WTC11 (cell line): ENCODE measurements around the gene MBP. TPM values are rescaled to one million over a fixed set of nuclear protein-coding genes. Genes with fewer than 3 reads are reported as not detected.

Experiments
- ATAC-seq: fragments of 200-7000 bp; cut with Tn5 transposase; 2 replicates; pipeline ENCODE4 v1.10.0; 2021; ENCODE audit warnings: mild to moderate bottlenecking, moderate library complexity
- CTCF ChIA-PET: fragments of 300-600 bp; sonication (Branson Sonifier 250); formaldehyde crosslinking; loops from one replicate; lab custom pipeline; 2021; ENCODE audit warnings: antibody characterized with exemption; lab: Charles Lee
- POLR2A ChIA-PET: fragments of 350-600 bp; sonication (Branson Sonifier 250); formaldehyde crosslinking; loops from one replicate; lab custom pipeline; 2021; ENCODE audit warnings: antibody characterized with exemption; lab: Charles Lee
- DNase-seq: peaks from one replicate; pipeline ENCODE4 v3.0.0; 2021; ENCODE audit warnings: low spot score
- H3K27ac Mint-ChIP-seq: 2 replicates; pipeline ENCODE4 v1.8.0; 2021; ENCODE audit warnings: mixed read lengths
- H3K27me3 Mint-ChIP-seq: 2 replicates; pipeline ENCODE4 v1.8.0; 2021; ENCODE audit warnings: low read depth, mild to moderate bottlenecking, moderate library complexity, mixed read lengths
- H3K36me3 Mint-ChIP-seq: 2 replicates; pipeline ENCODE4 v1.8.0; 2021; ENCODE audit warnings: mixed read lengths
- H3K4me1 Mint-ChIP-seq: 2 replicates; pipeline ENCODE4 v1.8.0; 2022; ENCODE audit warnings: mixed read lengths
- H3K4me3 Mint-ChIP-seq: 2 replicates; pipeline ENCODE4 v1.8.0; 2021; ENCODE audit warnings: mild to moderate bottlenecking, moderate library complexity, mixed read lengths
- H3K9me3 Mint-ChIP-seq: 2 replicates; pipeline ENCODE4 v1.8.0; 2021; ENCODE audit warnings: mixed read lengths
- ESRRA ChIP-seq: sonication (generic); formaldehyde crosslinking; IDR thresholded peaks from 2 replicates; pipeline ENCODE4 v1.8.1; 2022; ENCODE audit warnings: mild to moderate bottlenecking, missing genetic modification reagents, borderline replicate concordance
- FOXJ3 ChIP-seq: sonication (generic); formaldehyde crosslinking; IDR thresholded peaks from 2 replicates; pipeline ENCODE4 v1.9.0; 2021; ENCODE audit warnings: missing genetic modification reagents, mild to moderate bottlenecking, borderline replicate concordance
- HMGA2 ChIP-seq: fragments of 250-450 bp; sonication (Bioruptor Pico); IDR thresholded peaks from 2 replicates; pipeline ENCODE4 v1.4.0; 2021; ENCODE audit warnings: mild to moderate bottlenecking, moderate library complexity
- JAZF1 ChIP-seq: fragments of 250-450 bp; sonication (Bioruptor Pico); IDR thresholded peaks from 2 replicates; pipeline ENCODE4 v1.9.0; 2021; ENCODE audit warnings: moderate library complexity, mild to moderate bottlenecking, inconsistent platforms
- MYBL2 ChIP-seq: sonication (generic); formaldehyde crosslinking; IDR thresholded peaks from 2 replicates; pipeline ENCODE4 v1.8.1; 2023; ENCODE audit warnings: mild to moderate bottlenecking, moderate library complexity, missing genetic modification reagents
- NR1H2 ChIP-seq: sonication (generic); formaldehyde crosslinking; IDR thresholded peaks from 2 replicates; pipeline ENCODE4 v1.9.0; 2021; ENCODE audit warnings: mild to moderate bottlenecking, moderate library complexity, missing genetic modification reagents
- SMAD3 ChIP-seq: sonication (generic); formaldehyde crosslinking; IDR thresholded peaks from 2 replicates; pipeline ENCODE4 v1.8.0; 2022; ENCODE audit warnings: missing genetic modification reagents, mild to moderate bottlenecking, borderline replicate concordance
- STAT6 ChIP-seq: sonication (generic); formaldehyde crosslinking; conservative IDR thresholded peaks from 2 replicates; pipeline ENCODE4 v1.8.1; 2023; ENCODE audit warnings: mild to moderate bottlenecking, low read depth, missing genetic modification reagents, moderate library complexity
- TCF7 ChIP-seq: sonication (generic); formaldehyde crosslinking; IDR thresholded peaks from 2 replicates; pipeline ENCODE4 v1.8.0; 2022; ENCODE audit warnings: mild to moderate bottlenecking, low read depth, missing genetic modification reagents, moderate library complexity
- USF1 ChIP-seq: sonication (generic); formaldehyde crosslinking; IDR thresholded peaks from 2 replicates; pipeline ENCODE4 v1.8.0; 2022; ENCODE audit warnings: mild to moderate bottlenecking, missing genetic modification reagents
- ZNF281 ChIP-seq: sonication (generic); formaldehyde crosslinking; IDR thresholded peaks from 2 replicates; pipeline ENCODE4 v1.8.0; 2023; ENCODE audit warnings: mild to moderate bottlenecking, missing genetic modification reagents
- ZNF532 ChIP-seq: fragments of 250-450 bp; sonication (Bioruptor Pico); IDR thresholded peaks from 2 replicates; pipeline ENCODE4 v1.9.0; 2021; ENCODE audit warnings: mild to moderate bottlenecking, borderline replicate concordance
- total RNA-seq: library from RNA; stranded (reverse); gene quantifications from 3 replicates; pipeline ENCODE4 v1.2.3, GENCODE V29; 2021

Gene MBP
- total RNA-seq, 1 experiment from 2014 or later = 19.6 TPM

- no peak for TF ChIP-seq FOXJ3
Measured at GRCh38 chr18:77181950-77182707, 49.5 kb upstream of the MBP start (continued).

- ATAC-seq = no peak
- H3K4me3 Mint-ChIP-seq = no peak overlapping the region
- POLR2A ChIA-PET = no interaction called here
Measured at GRCh38 chr18:77178559-77178958, 46.0 kb upstream of the MBP start.

More at GRCh38 chr18:77178559-77178958, 46.0 kb upstream of the MBP start:
- DNase-seq = no peak
- Mint-ChIP-seq H3K4me1 (no peaks in the 10 kb centered on the region), H3K27ac (no peak overlapping the region)
- TF ChIP-seq NR1H2 (CRISPR knock-in tag) (no peak), TCF7 (CRISPR knock-in tag) (no peak), STAT6 (CRISPR knock-in tag) (no peak), ZNF532 (CRISPR knock-in tag) (no peak), SMAD3 (CRISPR knock-in tag) (no peak), MYBL2 (CRISPR knock-in tag) (no peak), ESRRA (no peak), HMGA2 (no peak), USF1 (no peak), JAZF1 (CRISPR knock-in tag) (no peak), ZNF281 (CRISPR knock-in tag) (no peak)
- TF ChIP-seq, all 79 proteins: peak for 0
- Mint-ChIP-seq H3K27me3 (no peaks in the 10 kb centered on the region), H3K36me3 (no peaks in the 10 kb centered on the region), H3K9me3 (peaks cover under 1% of the 10 kb centered on the region; the same call in 1 of the 2 replicates)
- CTCF ChIA-PET = no interaction called here
